Measurements from ENCODE around the gene ADK.
"Not testable (repeated sequence)": the region's sequence is repeated elsewhere in the genome, so short reads cannot be mapped to it uniquely, and the experiment has no call there.

ADK gene

GRCh38 chr10:74187237-74187636 lies 36.2 kb downstream of the ADK start:
- DNase-seq, result no peak

GRCh38 chr10:74188617-74189016 lies 37.6 kb downstream of the ADK start:
- DNase-seq, result not testable (repeated sequence)

- no peak for DNase-seq
Measured at GRCh38 chr10:74189999-74190421, 39.0 kb downstream of the ADK start.

- DNase-seq, result no peak
Measured at GRCh38 chr10:74190494-74190893, 39.5 kb downstream of the ADK start.

- no peak for DNase-seq
Measured at GRCh38 chr10:74194545-74194944, 43.5 kb downstream of the ADK start.

GRCh38 chr10:74194999-74195398 lies 44.0 kb downstream of the ADK start:
- no peak for DNase-seq

- DNase-seq, result no peak
Measured at GRCh38 chr10:74199315-74199714, 48.3 kb downstream of the ADK start.

- no peak for DNase-seq
Measured at GRCh38 chr10:74202356-74202755, 51.3 kb downstream of the ADK start.

GRCh38 chr10:74206746-74207145 lies 55.7 kb downstream of the ADK start:
- no peak for DNase-seq

- DNase-seq, result peak; percentile 37
Measured at GRCh38 chr10:74207691-74208480, 56.9 kb downstream of the ADK start.

GRCh38 chr10:74208997-74209396 lies 58.0 kb downstream of the ADK start:
- DNase-seq, result no peak

GRCh38 chr10:74213019-74213418 lies 62.0 kb downstream of the ADK start:
- no peak for DNase-seq

- DNase-seq, result no peak
Measured at GRCh38 chr10:74213571-74214162, 62.6 kb downstream of the ADK start.

- not testable (repeated sequence) for DNase-seq
Measured at GRCh38 chr10:74217110-74217509, 66.1 kb downstream of the ADK start.

GRCh38 chr10:74222467-74222866 lies 71.4 kb downstream of the ADK start:
- not testable (repeated sequence) for DNase-seq

GRCh38 chr10:74223755-74224529 lies 72.9 kb downstream of the ADK start:
- no peak for DNase-seq

GRCh38 chr10:74227697-74228424 lies 76.8 kb downstream of the ADK start:
- no peak for DNase-seq

GRCh38 chr10:74231375-74231774 lies 80.4 kb downstream of the ADK start:
- DNase-seq, result no peak

GRCh38 chr10:74233281-74233680 lies 82.3 kb downstream of the ADK start:
- no peak for DNase-seq

- no peak for DNase-seq
Measured at GRCh38 chr10:74234569-74234968, 83.5 kb downstream of the ADK start.

GRCh38 chr10:74238031-74238431 lies 87.0 kb downstream of the ADK start:
- no peak for DNase-seq

- no peak for DNase-seq
Measured at GRCh38 chr10:74238516-74238915, 87.5 kb downstream of the ADK start.

GRCh38 chr10:74243067-74243466 lies 92.0 kb downstream of the ADK start:
- no peak for DNase-seq

All from NCI-H1694 (cell line).